ENCODE results near the gene FOXO1.
"Not testable (repeated sequence)": the region's sequence is repeated elsewhere in the genome, so short reads cannot be mapped to it uniquely, and the experiment has no call there.

FOXO1 gene

GRCh38 chr13:40665126-40666044 is 1.1 kb downstream of the FOXO1 start:
- no peak for DNase-seq

- DNase-seq: no peak
These were observed 1.9 kb downstream of the FOXO1 start for GRCh38 chr13:40664350-40665125.

GRCh38 chr13:40664100-40664349 is 2.4 kb downstream of the FOXO1 start:
- not testable (repeated sequence) for DNase-seq

- DNase-seq: no peak
These were observed 3.6 kb downstream of the FOXO1 start for GRCh38 chr13:40662866-40663265.

GRCh38 chr13:40661875-40662665 is 4.4 kb downstream of the FOXO1 start:
- DNase-seq: no peak

- DNase-seq: no peak
These were observed 5.7 kb downstream of the FOXO1 start for GRCh38 chr13:40660692-40661091.

- no peak for DNase-seq
These were observed 6.2 kb downstream of the FOXO1 start for GRCh38 chr13:40660141-40660664.

GRCh38 chr13:40657951-40658350 is 8.5 kb downstream of the FOXO1 start:
- DNase-seq: no peak

- DNase-seq: no peak
These were observed 9.1 kb downstream of the FOXO1 start for GRCh38 chr13:40657307-40657706.

GRCh38 chr13:40656358-40656757 is 10.1 kb downstream of the FOXO1 start:
- no peak for DNase-seq

- peak; percentile 17 for DNase-seq
These were observed 12.7 kb downstream of the FOXO1 start for GRCh38 chr13:40653527-40654318.

- no peak for DNase-seq
These were observed 13.9 kb downstream of the FOXO1 start for GRCh38 chr13:40652588-40652940.

GRCh38 chr13:40651866-40652587 is 14.4 kb downstream of the FOXO1 start:
- no peak for DNase-seq

GRCh38 chr13:40648841-40649240 is 17.6 kb downstream of the FOXO1 start:
- DNase-seq: no peak

GRCh38 chr13:40648040-40648439 is 18.4 kb downstream of the FOXO1 start:
- DNase-seq: no peak

GRCh38 chr13:40644838-40645604 is 21.4 kb downstream of the FOXO1 start:
- DNase-seq: no peak

GRCh38 chr13:40640845-40641458 is 25.5 kb downstream of the FOXO1 start:
- no peak for DNase-seq

- no peak for DNase-seq
These were observed 26.2 kb downstream of the FOXO1 start for GRCh38 chr13:40640202-40640601.

- peak; percentile 41 for DNase-seq
These were observed 27.2 kb downstream of the FOXO1 start for GRCh38 chr13:40639221-40639681.

GRCh38 chr13:40637643-40638042 is 28.8 kb downstream of the FOXO1 start:
- peak; percentile 73 for DNase-seq

All from OCI-M1 (cell line).